Left renal cortex interstitium (tissue), 4 donors: ENCODE measurements around the gene UACA. TPM values are rescaled to one million over a fixed set of nuclear protein-coding genes. Genes with fewer than 3 reads are reported as not detected.
"Not testable (repeated sequence)": the region's sequence is repeated elsewhere in the genome, so short reads cannot be mapped to it uniquely, and the experiment has no call there.

Experiments
- DNase-seq, 4 donors: peaks; one replicate each; pipeline ENCODE4 v3.0.0-alpha.2; 2013; ENCODE audit warnings: low read depth in 4 of 4, low spot score in 2 of 4, missing footprints in 1 of 4
- polyA plus RNA-seq, 4 donors: library from polyadenylated mRNA; unstranded; fragments of 120-200 nt; gene quantifications; one replicate each; pipeline ENCODE4 v1.2.1, GENCODE V29; 2013; ENCODE audit not compliant: insufficient read length in 4 of 4

Gene UACA
- polyA plus RNA-seq, 4 donors: 86.6 to 131 (median 97.9) TPM

- DNase-seq: no peak
Measured at GRCh38 chr15:70672081-70672480, 91.3 kb downstream of the UACA start.

GRCh38 chr15:70670680-70671079 is 92.7 kb downstream of the UACA start:
- DNase-seq: no peak

GRCh38 chr15:70669966-70670658 is 93.2 kb downstream of the UACA start:
- DNase-seq: no peak

DNA sequence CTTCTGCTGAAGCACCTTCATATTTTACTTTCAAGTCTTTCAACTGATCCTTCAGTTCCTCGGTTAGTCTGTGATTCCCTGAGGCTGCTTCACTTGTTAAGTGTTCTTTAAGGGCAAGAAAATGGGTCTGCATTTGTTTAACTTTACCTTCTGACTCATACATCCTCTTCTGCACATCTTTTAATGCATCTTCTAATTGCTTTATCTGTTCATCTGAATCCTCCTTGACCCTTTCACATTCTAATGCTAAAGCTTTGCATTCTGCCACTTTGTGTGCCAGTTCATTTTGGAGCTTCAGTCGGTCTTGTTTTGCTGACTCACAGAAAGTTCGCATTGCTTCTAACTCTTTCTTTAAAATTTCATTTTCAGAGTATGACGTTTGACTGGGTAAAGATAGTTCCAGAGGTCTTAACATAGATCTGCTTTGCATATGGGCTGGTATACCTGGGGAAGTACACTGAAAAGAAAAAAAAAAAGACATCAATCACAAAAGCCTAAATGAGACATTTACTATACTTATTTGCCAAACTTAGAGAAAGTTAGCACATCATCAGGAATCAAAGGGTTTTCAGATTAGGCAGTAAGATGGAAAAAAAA is 94.3 kb downstream of the UACA start:
- no peak for DNase-seq

DNA sequence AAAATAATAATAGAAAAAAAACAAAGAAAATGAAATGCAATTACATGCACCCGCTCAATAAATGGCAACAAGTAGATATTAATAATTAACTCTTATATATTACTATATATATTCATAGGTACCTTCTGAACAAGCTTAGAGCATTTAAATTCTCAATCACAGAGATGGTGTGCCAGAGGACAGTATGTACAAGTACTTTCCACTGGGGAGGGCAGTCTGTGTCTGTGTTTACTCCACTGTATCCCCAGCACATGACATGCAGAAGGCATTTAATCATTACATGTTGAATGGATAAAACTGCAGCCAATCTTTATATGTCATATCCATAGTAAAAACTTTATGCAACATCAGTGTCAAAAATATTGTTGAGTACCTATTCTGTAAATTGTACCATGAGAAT is 97.8 kb downstream of the UACA start:
- no peak for DNase-seq

DNA sequence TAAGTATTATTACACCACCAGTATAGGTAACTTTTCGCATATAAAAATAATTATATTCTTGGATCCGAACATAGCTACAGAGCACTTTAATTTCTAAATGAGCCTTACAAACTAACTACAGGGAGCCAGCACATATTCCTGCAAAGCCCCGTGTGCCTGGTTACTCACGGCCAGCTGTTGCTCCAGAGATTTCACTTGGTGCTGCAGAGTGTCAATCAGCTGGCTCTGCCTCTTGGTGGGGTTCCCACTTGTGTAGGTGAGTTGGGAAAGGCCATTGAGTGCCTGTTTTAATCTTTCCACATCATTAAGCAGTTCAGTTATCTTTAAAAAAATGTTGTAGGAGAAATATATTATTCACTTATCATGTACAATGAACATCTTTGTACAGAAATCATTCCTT is 98.9 kb downstream of the UACA start:
- no peak for DNase-seq

GRCh38 chr15:70663069-70663468 is 100.3 kb downstream of the UACA start:
- DNase-seq: not testable (repeated sequence)

DNA sequence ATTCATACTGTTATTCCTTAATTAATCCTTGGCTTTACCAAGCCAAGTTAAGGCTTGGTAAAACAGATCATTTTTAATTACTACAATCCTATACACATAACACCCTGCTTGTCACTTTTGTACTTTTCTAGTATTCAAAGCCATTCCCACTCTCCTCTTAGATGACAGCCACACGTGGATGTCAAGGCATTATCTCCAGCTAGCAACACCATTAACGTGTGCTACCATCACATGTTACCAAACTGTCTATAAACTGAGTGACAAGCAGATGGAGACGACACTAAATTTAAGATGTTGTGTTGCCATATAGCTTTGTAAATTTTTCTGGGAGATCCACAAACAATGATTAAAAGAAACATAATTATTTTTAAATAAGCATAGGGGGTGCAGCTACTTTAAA is 103.7 kb downstream of the UACA start:
- no peak for DNase-seq

GRCh38 chr15:70658641-70659040 is 104.7 kb downstream of the UACA start:
- no peak for DNase-seq

GRCh38 chr15:70653426-70653825 is 109.9 kb downstream of the UACA start:
- DNase-seq: no peak

- no peak for DNase-seq
Measured at GRCh38 chr15:70652341-70652740, 111.0 kb downstream of the UACA start.

DNA sequence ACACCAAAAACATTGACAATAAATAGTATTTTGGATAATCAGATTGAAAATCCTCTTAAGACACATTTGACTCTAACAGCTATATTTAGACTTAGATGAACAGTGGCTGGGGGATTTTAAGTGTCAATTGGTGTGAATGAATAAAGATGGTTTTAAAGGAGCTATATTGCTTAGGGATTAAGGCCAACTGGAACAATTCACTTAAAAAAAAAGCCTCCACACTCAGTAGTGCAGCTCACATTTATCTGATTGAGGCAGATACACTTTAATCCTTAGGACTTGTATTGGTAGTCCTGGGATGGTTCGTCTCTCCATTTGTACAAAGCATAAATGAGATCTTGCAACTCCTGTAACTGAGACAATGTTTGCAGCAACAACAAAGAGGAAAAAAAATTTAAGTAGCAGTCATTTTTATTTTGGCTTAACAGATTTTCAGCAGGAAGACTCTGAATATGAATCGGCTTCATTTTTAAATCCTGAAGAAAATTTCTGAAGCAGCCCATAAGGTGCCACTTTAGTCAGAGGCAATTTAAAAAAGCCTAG is 112.0 kb downstream of the UACA start:
- no peak for DNase-seq

GRCh38 chr15:70650567-70651302 is 112.6 kb downstream of the UACA start:
- DNase-seq: no peak

DNA sequence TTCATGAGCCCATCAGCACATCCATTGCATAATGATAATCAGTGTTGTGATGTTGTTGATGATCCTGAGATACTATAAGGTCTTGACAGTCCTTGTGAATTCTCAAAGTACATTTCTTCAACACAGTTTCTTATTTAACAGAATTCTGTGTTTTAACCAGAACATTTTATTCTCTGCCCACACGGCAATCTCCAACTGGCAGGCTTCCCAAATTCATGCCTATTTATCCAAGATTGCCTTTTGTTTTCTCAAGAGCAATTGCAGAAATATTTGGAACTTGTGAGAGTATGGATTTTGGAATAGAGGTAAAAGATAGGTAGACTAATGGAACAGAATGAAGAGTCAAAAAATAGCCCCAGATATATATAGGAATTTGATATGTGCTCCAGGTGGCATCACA is 116.0 kb downstream of the UACA start:
- DNase-seq: no peak

- DNase-seq: no peak
Measured at GRCh38 chr15:70646169-70646568, 117.2 kb downstream of the UACA start.

GRCh38 chr15:70643783-70644125 is 119.6 kb downstream of the UACA start:
- DNase-seq: no peak

DNA sequence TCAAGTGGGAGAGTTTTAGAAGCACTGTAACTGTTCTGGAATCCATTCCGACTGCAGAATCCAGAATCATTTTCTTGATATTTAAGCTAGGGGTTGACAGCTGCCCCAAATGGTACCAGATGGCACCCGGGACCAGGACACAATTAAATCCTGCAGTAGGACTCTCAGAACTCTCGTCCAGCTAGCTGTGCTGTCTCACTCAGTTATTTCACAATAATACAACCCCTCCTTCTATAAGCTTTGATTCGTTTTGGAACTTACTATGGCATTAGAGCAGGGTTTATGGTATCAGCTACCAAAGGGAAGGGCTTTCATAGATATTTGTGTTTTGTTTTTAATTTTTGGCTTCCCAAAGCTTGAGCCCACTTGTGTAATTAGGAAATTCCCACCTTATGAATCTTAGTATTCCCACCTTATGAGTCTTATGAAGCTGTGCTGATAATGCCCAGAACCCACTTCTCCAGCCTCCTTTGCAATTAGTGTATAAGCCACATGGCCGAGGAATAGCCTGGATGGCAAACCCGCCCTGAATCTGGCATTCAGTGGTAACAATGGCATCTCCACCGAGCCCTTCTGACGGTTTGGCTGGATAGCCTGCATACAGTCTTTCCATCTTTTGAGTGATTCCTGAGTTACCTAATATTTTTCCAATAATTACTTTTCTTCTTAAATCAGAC is 120.1 kb downstream of the UACA start:
- no peak for DNase-seq

DNA sequence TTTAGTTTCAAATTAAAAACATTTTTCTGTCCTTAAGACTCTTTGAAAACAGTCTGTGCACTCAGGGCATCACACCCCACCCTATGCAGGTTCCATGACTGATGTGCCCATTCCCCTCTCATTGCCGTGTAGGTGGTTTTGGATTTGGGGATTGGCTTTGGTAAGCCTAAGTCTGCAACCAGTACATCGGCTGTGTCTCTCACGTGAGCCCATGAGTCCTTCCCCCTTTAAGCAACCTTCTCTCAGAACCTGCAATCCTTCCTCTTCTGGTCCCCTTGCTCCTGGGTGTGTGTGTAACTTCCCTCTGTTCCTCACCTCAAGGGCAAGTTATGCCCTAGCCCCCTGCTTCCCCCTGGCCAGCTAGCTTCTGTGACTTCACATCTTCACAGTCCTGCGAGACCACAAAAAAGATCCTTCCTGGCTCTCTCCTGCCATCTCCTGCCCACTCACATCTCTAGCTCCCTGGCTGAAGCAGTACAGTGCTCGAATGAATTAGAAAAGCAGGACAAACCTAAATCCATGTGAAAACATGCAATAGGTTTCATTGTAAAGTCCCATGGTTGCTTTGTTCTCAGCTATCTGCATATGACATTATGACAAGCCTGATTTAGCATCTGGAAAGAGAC is 126.7 kb downstream of the UACA start:
- DNase-seq: no peak

GRCh38 chr15:70635895-70636294 is 127.5 kb downstream of the UACA start:
- no peak for DNase-seq

- no peak for DNase-seq
Measured at GRCh38 chr15:70633991-70634390, 129.4 kb downstream of the UACA start.
